ENCODE measurements around the gene ZNF697. TPM values are rescaled to one million over a fixed set of nuclear protein-coding genes. Genes with fewer than 3 reads are reported as not detected.
"Not testable (repeated sequence)": the region's sequence is repeated elsewhere in the genome, so short reads cannot be mapped to it uniquely, and the experiment has no call there.

ZNF697 gene
- total RNA-seq: under 1 TPM; 0.26 to 0.32 TPM

DNA sequence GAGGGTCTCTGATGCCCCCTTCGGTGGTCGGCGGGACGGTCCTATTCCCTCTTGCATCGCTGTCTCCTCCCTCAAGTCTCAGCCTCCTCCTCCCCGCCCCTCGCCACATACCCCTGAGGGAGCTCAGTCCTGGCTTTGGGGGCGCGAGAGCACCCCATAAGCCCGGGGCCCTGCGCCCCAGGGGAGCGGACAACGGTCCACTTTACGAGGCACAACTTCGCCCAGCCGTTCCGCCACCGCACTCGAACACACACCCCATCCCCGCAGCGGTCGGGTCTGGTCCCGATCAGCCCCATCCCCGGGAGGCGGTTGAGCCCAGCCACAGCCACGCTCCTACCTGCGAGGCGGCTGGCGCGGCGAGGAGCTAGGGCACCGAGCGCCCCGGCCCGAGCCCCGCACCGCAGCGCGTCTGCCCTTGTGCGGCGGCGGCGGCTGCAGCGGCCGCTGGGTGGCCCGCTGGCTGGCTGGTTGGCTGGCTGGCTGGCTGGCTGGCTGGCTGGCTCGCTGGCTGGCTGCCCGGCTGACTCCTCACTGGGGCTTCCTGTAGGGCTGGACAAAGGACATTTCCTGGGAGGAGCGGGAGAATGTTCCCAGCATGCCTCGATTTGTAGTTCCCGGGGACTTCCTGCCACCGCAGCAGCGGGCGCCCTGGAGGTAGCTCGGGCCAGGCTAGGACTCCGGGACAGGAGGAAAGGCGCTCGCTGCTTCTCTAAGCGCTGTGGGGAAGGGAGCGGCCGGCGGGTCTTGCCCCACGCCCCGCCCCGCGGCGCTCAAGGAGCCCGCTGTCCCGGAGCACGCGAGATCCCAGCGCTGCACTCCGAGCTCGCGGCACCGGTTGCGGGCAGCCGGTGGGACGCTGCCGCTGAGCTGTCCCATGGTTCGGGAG lies at the start of gene ZNF697:
Gene ZNF697, minus strand, starts transcription at position 533 of the 886 bp plus-strand sequence. CDS start 22,166 bp downstream, outside the sequence.
- Mint-ChIP-seq H3K36me3 (ENCODE audit: insufficient read depth in 2 of 2) (no peaks in the 10 kb centered on the region), H3K27ac (no peak within 1 kb of the TSS), H3K9me3 (peaks cover 0 to 2% of the 10 kb centered on the region in 2 donors), H3K27me3 (ENCODE audit: low read depth) (peaks cover 76% of the 10 kb centered on the region), H3K4me3 (peak within 1 kb of the TSS; percentile 71 to 86), H3K4me1 (ENCODE audit: low read depth) (peaks cover 35% of the 10 kb centered on the region)
- ATAC-seq (replicated peaks in 1 of 2): peak; percentile 84 to 86
- peak; percentile 60 to 62 for DNase-seq

DNA sequence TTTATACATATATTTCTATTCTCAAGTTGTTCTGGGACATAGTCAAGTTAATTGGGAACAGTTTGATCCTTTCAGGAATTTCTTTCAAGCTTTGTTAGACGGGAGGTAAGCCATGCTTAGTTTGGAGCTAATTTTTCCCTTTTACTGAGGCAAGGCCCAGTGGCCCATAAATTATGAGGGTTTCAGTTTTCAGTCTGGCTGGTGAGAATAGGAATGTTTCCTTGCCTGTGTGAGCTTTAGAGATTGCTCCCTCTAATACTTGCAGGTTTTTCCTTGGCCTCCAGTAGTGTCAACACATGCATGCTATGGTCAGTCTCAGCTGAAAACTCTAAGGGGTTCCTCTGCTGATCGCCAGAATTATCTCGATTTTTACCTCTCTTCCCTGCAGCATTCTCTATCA lies 49.5 kb upstream of the ZNF697 start:
- peaks cover 13 to 17% of the 10 kb centered on the region in 2 donors for H3K9me3 Mint-ChIP-seq

DNA sequence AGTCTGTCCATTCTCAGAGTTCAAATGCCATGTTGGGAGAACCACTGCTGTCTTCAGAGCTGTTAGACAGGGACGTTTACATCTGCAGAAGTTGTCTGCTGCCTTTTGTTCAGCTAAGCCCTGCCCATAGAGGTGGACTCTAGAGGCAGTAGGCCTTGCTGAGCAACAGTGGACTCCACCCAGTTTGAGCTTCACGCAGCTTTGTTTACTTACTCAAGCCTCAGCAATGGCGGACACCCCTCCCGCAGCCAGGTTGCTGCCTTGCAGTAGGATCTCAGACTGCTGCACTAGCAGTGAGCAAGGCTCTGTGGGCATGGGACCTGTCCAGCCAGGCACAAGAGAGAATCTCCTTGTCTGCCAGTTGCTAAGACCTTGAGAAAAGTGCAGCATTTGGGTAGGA lies 48.8 kb upstream of the ZNF697 start:
- ATAC-seq (replicated peaks in 1 of 2); H3K27ac Mint-ChIP-seq; H3K4me3 Mint-ChIP-seq; H3K4me1 Mint-ChIP-seq (ENCODE audit: low read depth); DNase-seq: not testable (repeated sequence)
- H3K36me3 Mint-ChIP-seq (ENCODE audit: insufficient read depth in 2 of 2): peaks cover 8 to 11% of the 10 kb centered on the region in 2 donors
- H3K9me3 Mint-ChIP-seq: peaks cover 9 to 13% of the 10 kb centered on the region in 2 donors
- H3K27me3 Mint-ChIP-seq (ENCODE audit: low read depth): peaks cover 16% of the 10 kb centered on the region

More for the DNA sequence above, 49.5 kb upstream of the ZNF697 start:
- Mint-ChIP-seq H3K27me3 (ENCODE audit: low read depth) (peaks cover 23% of the 10 kb centered on the region), H3K36me3 (ENCODE audit: insufficient read depth in 2 of 2) (peaks cover 8 to 13% of the 10 kb centered on the region in 2 donors), H3K27ac (no peak overlapping the region), H3K4me3 (no peak overlapping the region), H3K4me1 (ENCODE audit: low read depth) (no peaks in the 10 kb centered on the region)
- no peak for ATAC-seq (replicated peaks in 1 of 2)
- no peak for DNase-seq

DNA sequence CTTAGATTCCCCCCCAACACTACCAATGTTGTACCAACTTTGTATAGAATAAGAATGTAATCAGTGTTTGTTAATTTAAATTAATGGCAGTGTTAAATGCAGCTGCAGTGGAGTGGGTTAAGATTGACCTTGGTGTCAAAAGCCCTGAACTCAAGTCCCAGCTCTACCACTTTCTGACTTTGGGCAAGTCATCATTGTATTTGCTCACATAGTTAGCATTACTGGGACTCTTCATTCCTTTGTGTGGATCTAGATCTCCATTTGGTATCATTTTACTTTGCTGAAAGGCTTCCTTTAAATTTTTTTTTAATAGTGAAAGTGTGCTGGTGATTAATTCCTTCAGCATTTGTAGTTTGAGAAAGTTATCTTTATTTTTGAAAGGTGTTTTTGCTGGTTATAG lies 41.4 kb upstream of the ZNF697 start:
- Mint-ChIP-seq H3K4me1 (ENCODE audit: low read depth) (no peaks in the 10 kb centered on the region), H3K27me3 (ENCODE audit: low read depth) (peaks cover 11% of the 10 kb centered on the region), H3K36me3 (ENCODE audit: insufficient read depth in 2 of 2) (peaks cover 2 to 5% of the 10 kb centered on the region in 2 donors), H3K9me3 (peaks cover 0 to 2% of the 10 kb centered on the region in 2 donors), H3K27ac (no peak overlapping the region), H3K4me3 (no peak overlapping the region)
- ATAC-seq (replicated peaks in 1 of 2): no peak
- no peak for DNase-seq

DNA sequence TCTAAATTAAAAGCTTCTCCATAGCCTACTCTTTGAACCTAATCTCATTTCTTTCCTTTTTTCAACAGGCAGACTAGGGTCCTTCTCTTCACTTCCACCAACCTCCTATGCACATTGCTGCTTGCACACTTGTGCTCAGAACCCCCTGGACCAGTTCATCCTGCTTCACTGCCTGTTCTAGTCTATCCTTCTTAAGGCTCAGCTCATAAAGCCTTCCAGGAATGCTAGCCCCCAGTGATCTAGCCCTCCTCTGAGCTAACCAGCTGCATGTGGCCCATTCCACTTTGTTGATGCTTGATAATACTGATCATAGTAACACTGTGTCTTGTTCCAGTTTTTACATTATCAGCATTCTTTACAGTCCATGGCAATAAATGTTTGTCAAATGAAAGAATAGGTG lies 40.7 kb upstream of the ZNF697 start:
- no peak for DNase-seq
- Mint-ChIP-seq H3K27ac (no peak overlapping the region), H3K4me1 (ENCODE audit: low read depth) (no peaks in the 10 kb centered on the region), H3K36me3 (ENCODE audit: insufficient read depth in 2 of 2) (peaks cover 0 to 5% of the 10 kb centered on the region in 2 donors), H3K27me3 (ENCODE audit: low read depth) (peaks cover 11% of the 10 kb centered on the region), H3K9me3 (no peaks in the 10 kb centered on the region), H3K4me3 (no peak overlapping the region)
- no peak for ATAC-seq (replicated peaks in 1 of 2)

DNA sequence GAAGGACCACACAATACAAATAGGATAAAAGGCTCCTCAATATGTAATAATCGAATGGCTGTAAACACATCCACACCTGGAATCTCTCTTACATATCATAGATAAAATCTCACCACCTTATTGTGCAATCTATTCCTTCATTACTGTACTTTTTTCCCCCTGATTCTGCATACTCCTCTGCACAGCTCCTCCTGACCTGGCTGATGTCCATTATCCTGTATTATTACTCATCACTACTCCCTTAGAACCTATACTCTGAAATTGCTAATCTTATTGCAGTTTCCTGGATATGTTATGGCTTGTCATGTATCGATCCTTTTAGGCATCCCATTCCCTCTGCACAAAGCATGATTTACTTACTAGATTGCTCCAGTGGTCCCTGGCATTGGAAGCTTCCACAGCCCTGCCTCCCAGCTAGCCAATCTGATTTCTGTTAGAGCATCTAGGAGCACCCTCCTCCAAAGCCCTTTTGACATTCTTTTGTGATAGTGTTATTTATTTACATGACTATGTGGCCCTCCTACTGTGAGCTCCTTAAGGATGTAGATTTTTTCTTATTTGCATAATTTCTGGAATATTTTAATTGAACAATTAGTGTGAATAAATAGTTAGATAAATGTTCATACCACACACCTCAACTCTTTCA lies 39.5 kb upstream of the ZNF697 start:
- Mint-ChIP-seq H3K27ac (no peak overlapping the region), H3K36me3 (ENCODE audit: insufficient read depth in 2 of 2) (peaks cover 0 to under 1% of the 10 kb centered on the region in 2 donors), H3K27me3 (ENCODE audit: low read depth) (peaks cover 11% of the 10 kb centered on the region), H3K9me3 (no peaks in the 10 kb centered on the region), H3K4me3 (no peak overlapping the region), H3K4me1 (ENCODE audit: low read depth) (no peaks in the 10 kb centered on the region)
- no peak for ATAC-seq (replicated peaks in 1 of 2)
- DNase-seq: no peak

DNA sequence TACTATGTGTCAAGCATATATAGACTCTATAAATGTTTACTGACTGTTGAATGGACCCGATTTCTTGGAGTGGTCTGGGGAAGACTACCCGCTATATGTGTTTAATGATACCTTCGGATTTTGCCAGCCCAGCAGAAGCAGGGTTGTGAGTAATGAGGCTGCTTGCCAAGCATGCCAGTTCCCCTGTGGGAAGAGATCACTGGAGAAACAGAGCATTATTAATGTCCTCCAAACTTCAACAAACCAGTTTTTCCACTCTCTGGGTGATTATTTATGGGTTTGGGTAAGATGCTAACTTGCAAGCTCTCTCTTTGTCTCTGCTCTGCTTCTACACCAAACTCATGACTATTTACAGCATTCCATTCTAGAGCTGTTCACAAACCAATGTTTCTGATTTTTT lies 38.6 kb upstream of the ZNF697 start:
- Mint-ChIP-seq H3K27me3 (ENCODE audit: low read depth) (peaks cover 11% of the 10 kb centered on the region), H3K4me3 (no peak overlapping the region), H3K27ac (no peak overlapping the region), H3K36me3 (ENCODE audit: insufficient read depth in 2 of 2) (no peaks in the 10 kb centered on the region), H3K4me1 (ENCODE audit: low read depth) (no peaks in the 10 kb centered on the region), H3K9me3 (no peaks in the 10 kb centered on the region)
- DNase-seq: no peak
- no peak for ATAC-seq (replicated peaks in 1 of 2)

DNA sequence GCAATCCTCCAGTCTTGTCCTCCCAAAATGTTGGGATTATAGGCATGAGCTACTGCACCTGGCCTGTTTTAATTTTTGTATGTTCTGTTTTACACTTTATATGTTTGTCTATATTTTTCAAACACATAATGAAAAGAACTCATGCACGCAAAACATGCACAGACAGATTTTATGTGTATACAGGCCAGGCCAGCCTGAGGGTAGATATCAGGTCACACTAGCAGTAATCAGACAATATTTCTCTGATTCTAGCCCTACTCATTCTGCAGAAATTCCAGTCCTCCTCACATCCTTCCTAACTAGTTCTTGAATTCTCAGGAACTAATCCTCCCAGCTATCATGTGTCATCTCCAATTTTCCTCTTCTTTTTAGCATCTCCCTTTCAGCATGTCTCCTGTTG lies 35.8 kb upstream of the ZNF697 start:
- no peaks in the 10 kb centered on the region for H3K9me3 Mint-ChIP-seq
- H3K27ac Mint-ChIP-seq: no peak overlapping the region
- no peak overlapping the region for H3K4me3 Mint-ChIP-seq
- H3K36me3 Mint-ChIP-seq (ENCODE audit: insufficient read depth in 2 of 2): no peaks in the 10 kb centered on the region
- DNase-seq (no peak), ATAC-seq (replicated peaks in 1 of 2) (no peak)
- H3K27me3 Mint-ChIP-seq (ENCODE audit: low read depth): peaks cover 11% of the 10 kb centered on the region
- no peaks in the 10 kb centered on the region for H3K4me1 Mint-ChIP-seq (ENCODE audit: low read depth)

DNA sequence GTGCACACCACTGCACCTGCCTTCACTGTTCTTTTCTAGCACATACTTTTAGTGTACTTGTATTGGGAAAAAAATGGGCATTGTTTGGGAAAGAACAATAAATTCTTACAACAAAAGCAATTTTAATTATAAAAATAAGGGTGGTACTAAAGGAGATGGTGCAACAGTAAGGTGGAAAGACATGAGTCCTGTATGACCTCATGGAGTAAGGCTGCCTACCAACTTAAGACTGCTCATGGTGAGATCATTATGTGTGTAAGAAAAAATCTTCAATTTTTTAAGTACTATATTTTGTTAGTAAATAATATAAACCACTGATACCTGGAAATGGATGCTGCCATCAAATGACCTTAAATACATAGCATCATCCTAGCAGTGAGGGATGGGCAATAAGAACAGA lies 34.1 kb upstream of the ZNF697 start:
- Mint-ChIP-seq H3K27me3 (ENCODE audit: low read depth) (peaks cover under 1% of the 10 kb centered on the region), H3K36me3 (ENCODE audit: insufficient read depth in 2 of 2) (no peaks in the 10 kb centered on the region), H3K9me3 (no peaks in the 10 kb centered on the region), H3K4me3 (no peak overlapping the region), H3K4me1 (ENCODE audit: low read depth) (no peaks in the 10 kb centered on the region), H3K27ac (no peak overlapping the region)
- ATAC-seq (replicated peaks in 1 of 2): no peak
- no peak for DNase-seq

DNA sequence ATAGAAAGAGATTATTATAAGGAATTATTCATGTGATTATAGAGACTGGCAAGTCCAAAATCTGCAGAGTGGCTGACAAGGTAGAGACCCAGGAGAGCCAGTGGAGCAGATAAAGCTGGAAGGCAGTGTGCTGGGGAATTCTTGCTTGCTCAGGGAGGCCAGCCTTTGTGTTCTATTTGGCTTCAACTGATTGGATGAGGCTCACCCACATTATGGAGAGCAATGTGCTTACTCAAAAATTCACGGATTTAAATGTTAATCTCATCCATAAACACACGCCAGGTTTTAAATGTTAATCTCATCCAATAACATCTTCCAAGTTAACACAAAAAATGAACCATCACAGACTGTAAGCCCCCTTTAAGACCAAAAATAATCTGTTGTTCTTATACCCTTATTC lies 33.5 kb upstream of the ZNF697 start:
- Mint-ChIP-seq H3K9me3 (no peaks in the 10 kb centered on the region), H3K36me3 (ENCODE audit: insufficient read depth in 2 of 2) (no peaks in the 10 kb centered on the region), H3K27ac (no peak overlapping the region), H3K4me1 (ENCODE audit: low read depth) (no peaks in the 10 kb centered on the region), H3K4me3 (no peak overlapping the region), H3K27me3 (ENCODE audit: low read depth) (no peaks in the 10 kb centered on the region)
- ATAC-seq (replicated peaks in 1 of 2) (no peak), DNase-seq (no peak)

DNA sequence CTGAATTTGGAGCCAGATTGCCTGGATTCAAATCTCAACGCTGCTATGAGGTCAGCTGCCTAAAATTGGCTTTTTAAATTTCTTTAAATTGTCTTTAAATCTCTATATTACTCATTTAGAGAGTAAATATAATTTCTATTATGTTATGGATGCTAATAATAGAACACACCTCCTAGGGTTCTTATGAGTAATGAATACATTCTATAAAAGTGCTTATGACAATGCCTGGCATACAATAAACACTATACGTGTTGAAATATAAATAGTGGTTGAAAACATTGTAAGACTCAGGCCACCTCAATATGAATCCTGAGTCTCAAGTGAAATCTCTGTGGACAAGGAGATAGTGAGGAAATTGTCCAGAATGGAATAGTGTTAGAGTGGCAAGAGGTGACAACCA lies 32.7 kb upstream of the ZNF697 start:
- ATAC-seq (replicated peaks in 1 of 2) (no peak), DNase-seq (no peak)
- Mint-ChIP-seq H3K4me1 (ENCODE audit: low read depth) (peaks cover 2% of the 10 kb centered on the region), H3K36me3 (ENCODE audit: insufficient read depth in 2 of 2) (no peaks in the 10 kb centered on the region), H3K27me3 (ENCODE audit: low read depth) (peaks cover 2% of the 10 kb centered on the region), H3K4me3 (no peak overlapping the region), H3K9me3 (no peaks in the 10 kb centered on the region), H3K27ac (no peak overlapping the region)

DNA sequence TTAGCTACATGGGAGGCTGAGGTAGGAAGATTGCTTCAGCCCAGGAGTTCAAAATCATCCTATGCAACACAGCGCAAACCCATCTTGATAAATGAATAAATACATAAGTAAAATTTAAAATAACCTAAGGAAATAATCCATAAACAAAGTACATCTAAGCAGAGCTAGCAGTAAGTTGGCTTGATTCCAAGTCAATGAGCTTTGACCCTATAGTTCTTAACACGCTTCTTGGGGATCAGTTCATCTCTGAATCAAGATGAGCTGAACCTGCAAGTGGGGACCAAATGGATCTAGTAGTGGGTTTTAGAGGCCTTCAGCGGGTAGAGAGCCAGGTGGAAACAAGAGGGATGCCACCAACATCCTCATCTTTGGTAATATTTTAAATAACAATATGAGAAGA lies 32.1 kb upstream of the ZNF697 start:
- ATAC-seq (replicated peaks in 1 of 2) (no peak), DNase-seq (no peak)
- Mint-ChIP-seq H3K36me3 (ENCODE audit: insufficient read depth in 2 of 2) (no peaks in the 10 kb centered on the region), H3K4me3 (no peak overlapping the region), H3K27me3 (ENCODE audit: low read depth) (peaks cover 5% of the 10 kb centered on the region), H3K4me1 (ENCODE audit: low read depth) (peaks cover 7% of the 10 kb centered on the region), H3K9me3 (no peaks in the 10 kb centered on the region), H3K27ac (no peak overlapping the region)

DNA sequence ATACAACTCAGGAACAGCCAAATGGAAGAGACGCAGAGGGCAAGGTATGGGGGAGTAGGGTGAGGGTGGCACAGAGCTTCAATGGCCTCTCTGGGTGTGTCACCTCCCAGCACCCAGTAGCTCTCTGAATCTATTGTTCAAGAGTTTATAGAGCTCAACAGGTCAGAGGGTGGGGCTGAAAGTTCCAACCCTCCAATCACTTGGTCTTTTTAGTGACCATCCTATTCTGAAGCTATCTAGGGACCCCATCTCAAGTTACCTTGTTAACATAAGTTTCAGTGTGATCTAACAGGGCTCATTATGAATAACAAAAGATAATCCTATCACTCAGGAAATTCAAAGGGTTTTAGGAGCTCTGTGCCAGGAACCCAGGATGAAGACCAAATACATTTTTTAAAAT lies 31.2 kb upstream of the ZNF697 start:
- peaks cover 5% of the 10 kb centered on the region for H3K27me3 Mint-ChIP-seq (ENCODE audit: low read depth)
- H3K4me3 Mint-ChIP-seq: no peak overlapping the region
- no peaks in the 10 kb centered on the region for H3K9me3 Mint-ChIP-seq
- no peaks in the 10 kb centered on the region for H3K36me3 Mint-ChIP-seq (ENCODE audit: insufficient read depth in 2 of 2)
- peaks cover 7% of the 10 kb centered on the region for H3K4me1 Mint-ChIP-seq (ENCODE audit: low read depth)
- no peak for DNase-seq
- H3K27ac Mint-ChIP-seq: no peak overlapping the region
- no peak for ATAC-seq (replicated peaks in 1 of 2)

Data from activated T-cell treated with anti-CD3 and anti-CD28 coated beads, Interleukin-2, amount 50 U/mL, for 72 hours (primary cell).